Measurements from ENCODE around the gene GTF3C1. TPM values are rescaled to one million over a fixed set of nuclear protein-coding genes. Genes with fewer than 3 reads are reported as not detected.

GTF3C1 gene
- total RNA-seq, 1 experiment from 2014 or later = 121 TPM

GRCh38 chr16:27598931-27599565 is 49.3 kb upstream of the GTF3C1 start:
- H3K27me3 ChIP-seq (ENCODE audit: control insufficient read depth, insufficient read depth, low read length) = no peaks in the 10 kb centered on the region
- ChIA-PET CTCF (no interaction called here), POLR2A (no interaction called here)
- BruUV-seq (replicated peaks) = no TSS peak
- in situ Hi-C loops (cut with HindIII; ENCODE audit: low pct_unique_long_range_greater_than_20kb, low sequenced_read_pairs) = no loop called here
- H3K27ac ChIP-seq (ENCODE audit: low read length) = no peak overlapping the region
- intact Hi-C loops (cut with micrococcal nuclease; ENCODE audit: unreplicated experiment) = no loop called here
- ATAC-seq = no peak
- H3K36me3 ChIP-seq (ENCODE audit: control insufficient read depth, insufficient read depth, low read length) = no peaks in the 10 kb centered on the region
- no peak overlapping the region for H3K4me3 ChIP-seq (ENCODE audit: low read depth in 2 of 2, low read length in 2 of 2)
- no peaks in the 10 kb centered on the region for H3K4me1 ChIP-seq (ENCODE audit: control insufficient read depth, insufficient read depth, low read length)
- TF ChIP-seq CTCF (IDR thresholded peaks at IDR 0.05) (no peak), REST (IDR thresholded peaks at IDR 0.05; ENCODE audit: insufficient read depth in 1 of 2, low read depth in 2 of 2, low read length in 1 of 2) (no peak), POLR2AphosphoS5 (IDR thresholded peaks at IDR 0.05; ENCODE audit: low read depth, low read length) (no peak)
- DNase-seq (ENCODE audit: low read depth, low spot score) = no peak
- no peaks in the 10 kb centered on the region for H3K9me3 ChIP-seq (ENCODE audit: control insufficient read depth, insufficient read depth, low read depth, low read length)

GRCh38 chr16:27598220-27598619 is 48.5 kb upstream of the GTF3C1 start:
- TF ChIP-seq REST (IDR thresholded peaks at IDR 0.05; ENCODE audit: insufficient read depth in 1 of 2, low read depth in 2 of 2, low read length in 1 of 2) (no peak), CTCF (IDR thresholded peaks at IDR 0.05) (no peak), SIN3A (IDR thresholded peaks at IDR 0.05; ENCODE audit: borderline replicate concordance, insufficient read depth, low read depth, low read length) (no peak), POLR2AphosphoS5 (IDR thresholded peaks at IDR 0.05; ENCODE audit: low read depth, low read length) (no peak), TCF7L2 (IDR thresholded peaks at IDR 0.05; ENCODE audit: low read depth, low read length) (no peak)
- POLR2A ChIA-PET = no interaction called here
- DNase-seq (ENCODE audit: low read depth, low spot score) (no peak), ATAC-seq (no peak)
- Histone ChIP-seq H3K4me1 (ENCODE audit: control insufficient read depth, insufficient read depth, low read length) (no peaks in the 10 kb centered on the region), H3K27me3 (ENCODE audit: control insufficient read depth, insufficient read depth, low read length) (no peaks in the 10 kb centered on the region), H3K36me3 (ENCODE audit: control insufficient read depth, insufficient read depth, low read length) (no peaks in the 10 kb centered on the region), H3K4me3 (ENCODE audit: low read depth in 2 of 2, low read length in 2 of 2) (no peak overlapping the region), H3K27ac (ENCODE audit: low read length) (no peak overlapping the region), H3K9me3 (ENCODE audit: control insufficient read depth, insufficient read depth, low read depth, low read length) (no peaks in the 10 kb centered on the region)
- in situ Hi-C loops (cut with HindIII; ENCODE audit: low pct_unique_long_range_greater_than_20kb, low sequenced_read_pairs) = no loop called here
- CTCF ChIA-PET = interaction anchor here (0.9 kb wide), 1 partner anchor 42 kb away, joined by 4 read pairs; no protein-coding TSS in a partner anchor
- BruUV-seq (replicated peaks) = TSS peak; percentile 26
- intact Hi-C loops (cut with micrococcal nuclease; ENCODE audit: unreplicated experiment) = no loop called here

Data from Panc1 (cell line).